ENCODE results near the gene CRABP1. TPM values are rescaled to one million over a fixed set of nuclear protein-coding genes. Genes with fewer than 3 reads are reported as not detected.

The CRABP1 gene
- total RNA-seq, 1 experiment from 2014 or later, result not detected

GRCh38 chr15:78358102-78358870 lies 18.1 kb downstream of the CRABP1 start:
- H3K36me3 Mint-ChIP-seq (ENCODE audit: insufficient read depth, unreplicated experiment), result no peaks in the 10 kb centered on the region
- no peak for DNase-seq
- BruUV-seq (replicated peaks), result no TSS peak
- no peak overlapping the region for H3K4me3 Mint-ChIP-seq (ENCODE audit: low read depth, unreplicated experiment)
- H3K9me3 Mint-ChIP-seq (ENCODE audit: low read depth, unreplicated experiment), result no peaks in the 10 kb centered on the region
- H3K27ac Mint-ChIP-seq (ENCODE audit: unreplicated experiment), result no peak overlapping the region
- TF ChIP-seq CTCF (IDR thresholded peaks at IDR 0.05; ENCODE audit: unreplicated experiment), result no peak
- CTCF ChIA-PET, result interaction anchor here (0.6 kb wide), 1 partner anchor 64 kb away, joined by 3 read pairs; no protein-coding TSS in a partner anchor
- peaks cover 51% of the 10 kb centered on the region for H3K27me3 Mint-ChIP-seq (ENCODE audit: unreplicated experiment)
- H3K4me1 Mint-ChIP-seq (ENCODE audit: low read depth, unreplicated experiment), result no peaks in the 10 kb centered on the region
- intact Hi-C loops (cut with micrococcal nuclease; ENCODE audit: unreplicated experiment), result no loop called here

- H3K27ac Mint-ChIP-seq (ENCODE audit: unreplicated experiment), result no peak overlapping the region
- H3K27me3 Mint-ChIP-seq (ENCODE audit: unreplicated experiment), result peaks cover 59% of the 10 kb centered on the region
- no peaks in the 10 kb centered on the region for H3K4me1 Mint-ChIP-seq (ENCODE audit: low read depth, unreplicated experiment)
- BruUV-seq (replicated peaks), result no TSS peak
- H3K9me3 Mint-ChIP-seq (ENCODE audit: low read depth, unreplicated experiment), result no peaks in the 10 kb centered on the region
- CTCF ChIA-PET, result no interaction called here
- TF ChIP-seq CTCF (IDR thresholded peaks at IDR 0.05; ENCODE audit: unreplicated experiment), result no peak
- intact Hi-C loops (cut with micrococcal nuclease; ENCODE audit: unreplicated experiment), result no loop called here
- H3K4me3 Mint-ChIP-seq (ENCODE audit: low read depth, unreplicated experiment), result no peak overlapping the region
- no peaks in the 10 kb centered on the region for H3K36me3 Mint-ChIP-seq (ENCODE audit: insufficient read depth, unreplicated experiment)
- no peak for DNase-seq
Measured at GRCh38 chr15:78359041-78359808, 19.1 kb downstream of the CRABP1 start.

DNA sequence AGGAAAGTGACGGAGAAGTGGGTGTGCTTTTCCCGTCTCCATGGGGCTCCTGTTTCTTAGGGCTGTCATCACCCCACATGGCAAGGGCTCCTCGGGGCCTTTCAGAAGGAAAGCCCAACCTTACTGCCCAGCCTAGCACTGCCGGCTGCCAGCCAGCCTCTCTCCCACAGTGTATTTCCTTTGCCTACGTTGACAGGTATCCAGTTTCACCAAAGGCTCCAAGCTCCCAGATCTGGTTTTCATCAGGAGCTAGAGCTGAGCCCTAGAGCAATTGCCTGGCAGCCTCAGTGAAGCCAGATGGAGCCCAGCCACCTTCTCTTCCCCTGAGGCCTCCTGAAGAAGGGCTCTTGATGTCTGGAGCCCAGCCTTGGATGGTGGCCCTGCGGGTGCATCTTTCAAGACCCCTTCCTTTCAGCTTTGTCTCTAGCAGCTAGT lies 20.2 kb downstream of the CRABP1 start:
- H3K4me3 Mint-ChIP-seq (ENCODE audit: low read depth, unreplicated experiment), result no peak overlapping the region
- H3K9me3 Mint-ChIP-seq (ENCODE audit: low read depth, unreplicated experiment), result no peaks in the 10 kb centered on the region

More for the DNA sequence above, 20.2 kb downstream of the CRABP1 start:
- H3K36me3 Mint-ChIP-seq (ENCODE audit: insufficient read depth, unreplicated experiment), result no peaks in the 10 kb centered on the region
- H3K4me1 Mint-ChIP-seq (ENCODE audit: low read depth, unreplicated experiment), result no peaks in the 10 kb centered on the region
- BruUV-seq (replicated peaks), result no TSS peak
- CTCF ChIA-PET, result interaction anchor here (0.6 kb wide), 1 partner anchor 34 kb away, joined by 3 read pairs; no protein-coding TSS in a partner anchor
- H3K27ac Mint-ChIP-seq (ENCODE audit: unreplicated experiment), result no peak overlapping the region
- intact Hi-C loops (cut with micrococcal nuclease; ENCODE audit: unreplicated experiment), result no loop called here
- DNase-seq, result no peak
- H3K27me3 Mint-ChIP-seq (ENCODE audit: unreplicated experiment), result peaks cover 59% of the 10 kb centered on the region
- TF ChIP-seq CTCF (IDR thresholded peaks at IDR 0.05; ENCODE audit: unreplicated experiment), result no peak
